GM19455 (cell line): ENCODE data around the gene HERC3.

Experiments used
- ATAC-seq: cut with Tn5 transposase; IDR thresholded peaks from one replicate; pipeline ENCODE4 v1.9.1; 2021; ENCODE audit not compliant: unreplicated experiment

Gene HERC3

DNA sequence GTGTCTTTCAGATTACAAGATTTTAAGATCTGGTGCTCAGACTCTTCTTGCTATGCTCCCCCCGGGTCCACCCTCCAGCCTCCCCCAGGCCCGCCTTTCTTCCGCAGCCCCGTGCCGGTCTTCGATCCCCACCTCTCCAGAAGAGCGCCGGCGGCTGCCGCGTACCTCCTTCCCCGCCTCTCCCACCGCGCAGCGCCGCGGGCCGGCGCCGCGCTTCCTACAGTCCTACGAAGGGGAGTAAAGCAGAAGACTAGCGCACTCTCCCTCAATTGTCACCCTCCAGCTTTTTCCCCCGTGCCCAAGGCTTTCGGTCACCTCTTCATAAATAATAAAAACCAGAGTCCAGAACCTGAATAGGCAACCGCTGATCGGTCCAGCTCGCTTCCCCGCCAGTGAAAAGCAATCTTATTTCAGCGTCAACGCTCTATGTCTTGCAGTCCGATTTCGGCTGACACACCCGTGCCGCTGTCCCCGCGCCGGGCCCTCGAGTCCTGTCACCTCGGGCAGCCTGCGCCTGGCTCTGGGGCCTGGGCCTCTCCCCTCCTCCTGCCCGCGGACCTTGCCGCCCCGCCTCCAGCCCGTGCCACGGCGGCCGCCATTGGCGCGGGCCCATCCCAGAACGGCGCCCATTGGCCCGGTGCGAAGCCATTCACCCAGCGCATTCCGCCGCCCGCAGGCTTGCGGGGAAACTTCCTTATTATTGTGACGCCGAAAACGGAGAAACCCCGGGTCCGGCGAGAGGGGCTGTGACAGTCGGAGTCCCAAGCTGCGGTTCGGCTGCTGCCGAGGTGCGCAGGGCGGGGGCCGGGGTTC is at the start of gene HERC3:
TSS of gene HERC3 (plus strand) at position 694 of the 813 bp plus-strand sequence. CDS start 13,344 bp downstream, outside the sequence.
- peak; percentile 98 for ATAC-seq

DNA sequence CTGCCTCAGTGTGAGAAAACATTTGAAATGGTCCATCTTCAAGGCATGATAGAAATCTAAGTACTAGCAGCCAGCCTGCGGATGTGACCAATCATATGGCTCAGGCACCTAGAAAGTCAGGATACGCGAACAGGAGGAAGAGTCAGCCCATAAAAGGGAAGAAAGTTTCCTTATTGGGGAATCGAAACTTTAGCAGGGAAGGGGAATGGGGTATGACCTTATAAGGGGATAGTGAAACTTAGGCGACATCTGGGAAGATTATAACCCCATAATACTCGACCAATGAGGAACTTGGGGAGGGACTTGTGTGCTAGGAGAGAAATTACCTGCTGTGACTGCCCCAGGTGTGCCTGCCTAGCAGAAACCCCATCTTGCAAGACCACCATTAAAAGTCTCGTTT is 42.5 kb upstream of the HERC3 start:
- ATAC-seq, result no peak

DNA sequence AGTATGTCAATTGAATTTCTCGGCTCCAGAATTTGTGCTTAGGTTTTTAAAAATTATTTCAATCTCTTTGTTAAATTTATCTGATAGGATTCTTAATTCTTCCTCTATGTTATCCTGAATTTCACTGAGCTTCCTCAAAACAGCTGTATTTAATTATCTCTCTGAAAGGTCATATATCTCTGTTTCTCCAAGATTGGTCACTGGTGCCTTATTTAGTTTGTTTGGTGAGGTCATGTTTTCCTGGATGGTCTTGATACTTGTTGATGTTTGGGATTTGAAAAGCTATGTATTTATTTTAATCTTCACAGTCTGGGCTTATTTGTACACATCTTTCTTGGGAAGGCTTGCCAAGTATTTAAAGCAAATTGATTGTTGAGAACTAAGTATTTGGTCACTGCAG is 24.7 kb upstream of the HERC3 start:
- ATAC-seq, result no peak

DNA sequence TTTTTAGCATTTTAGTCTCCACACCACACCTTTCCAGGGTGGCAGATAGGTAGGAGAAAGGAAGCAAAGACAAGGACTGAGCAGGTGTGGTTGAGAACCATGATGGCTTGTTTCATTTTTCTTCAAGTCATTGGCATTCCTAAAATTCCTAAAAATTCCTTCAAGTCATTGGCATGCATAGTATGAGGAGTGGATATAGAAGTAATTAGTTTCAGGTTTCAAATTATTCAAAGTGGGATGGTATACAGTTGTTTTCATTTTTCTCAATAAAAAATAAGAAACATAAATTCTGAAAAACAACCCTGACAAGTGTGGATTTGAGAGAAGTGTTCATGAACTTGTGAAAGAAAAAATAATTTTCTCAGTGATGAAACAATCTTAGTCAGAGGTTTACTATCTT is 22.3 kb upstream of the HERC3 start:
- ATAC-seq, result no peak

DNA sequence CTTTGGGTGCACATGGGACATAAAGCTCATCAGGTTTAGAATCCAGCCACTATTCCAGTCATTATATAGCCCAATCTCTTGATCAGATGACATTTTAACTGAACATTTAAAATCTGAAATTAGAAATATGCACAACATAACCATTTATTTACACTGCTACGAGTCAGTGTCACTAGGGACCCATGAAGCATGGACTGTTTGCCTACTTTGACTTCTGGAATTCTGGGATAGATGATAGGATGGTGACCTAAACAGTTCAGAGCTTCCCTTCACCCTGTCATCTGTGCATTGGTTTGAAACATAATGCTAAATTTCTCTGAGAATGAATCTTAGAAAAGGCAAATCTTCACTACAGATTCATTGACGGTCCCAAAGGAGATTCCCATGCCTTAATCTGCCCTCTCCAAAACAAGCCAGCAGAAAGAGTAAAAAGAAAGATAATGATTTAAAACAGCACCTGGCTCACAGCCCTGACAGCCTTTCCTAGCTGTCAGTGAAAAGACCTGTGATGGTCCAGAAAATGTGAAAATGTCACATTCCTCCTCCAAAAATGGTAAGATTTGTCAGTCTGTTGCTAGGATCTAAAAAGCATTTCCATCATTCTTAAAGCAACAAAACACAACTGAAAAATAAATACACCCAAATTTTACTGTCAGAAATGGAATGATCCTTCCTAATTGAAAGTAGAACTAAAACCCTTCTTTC is 18.9 kb upstream of the HERC3 start:
- ATAC-seq, result no peak

DNA sequence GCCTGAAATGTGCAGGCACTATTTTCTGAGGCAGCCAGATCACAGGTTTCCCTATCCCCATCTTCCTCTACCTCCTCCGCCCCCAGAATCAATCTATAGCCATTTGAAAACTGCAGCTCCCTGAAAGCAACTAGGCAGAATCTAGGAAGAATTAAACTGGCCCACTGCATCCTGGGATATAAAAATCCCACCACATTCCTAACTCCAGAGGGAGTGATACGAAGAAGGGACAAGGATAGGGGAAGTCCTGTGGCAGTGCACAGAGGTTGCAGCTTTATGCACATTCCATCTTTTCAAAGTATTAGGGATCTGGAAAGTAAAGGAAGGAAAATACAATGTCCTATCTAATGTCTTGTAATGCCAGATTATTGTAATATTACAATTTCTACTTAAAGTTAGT is 18.3 kb upstream of the HERC3 start:
- ATAC-seq, result no peak

DNA sequence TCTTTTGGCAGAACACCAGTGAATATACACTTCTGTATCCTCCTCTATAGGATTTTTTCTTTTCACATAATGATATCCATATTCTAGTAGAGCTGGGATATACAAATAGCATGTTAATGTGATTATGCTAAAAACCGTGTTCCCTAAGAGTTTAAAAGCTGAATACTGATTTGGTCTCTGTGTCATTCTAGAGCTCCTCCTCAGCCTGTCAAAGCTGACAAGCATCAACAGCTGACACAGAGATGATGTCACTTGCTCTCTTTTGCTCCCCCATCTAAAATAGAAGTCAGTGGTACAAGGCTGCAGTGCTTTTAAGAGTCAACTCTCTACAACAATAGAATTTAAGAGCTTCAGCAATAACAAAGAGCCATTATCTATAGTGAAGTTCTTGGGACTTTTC is 17.1 kb upstream of the HERC3 start:
- no peak for ATAC-seq

DNA sequence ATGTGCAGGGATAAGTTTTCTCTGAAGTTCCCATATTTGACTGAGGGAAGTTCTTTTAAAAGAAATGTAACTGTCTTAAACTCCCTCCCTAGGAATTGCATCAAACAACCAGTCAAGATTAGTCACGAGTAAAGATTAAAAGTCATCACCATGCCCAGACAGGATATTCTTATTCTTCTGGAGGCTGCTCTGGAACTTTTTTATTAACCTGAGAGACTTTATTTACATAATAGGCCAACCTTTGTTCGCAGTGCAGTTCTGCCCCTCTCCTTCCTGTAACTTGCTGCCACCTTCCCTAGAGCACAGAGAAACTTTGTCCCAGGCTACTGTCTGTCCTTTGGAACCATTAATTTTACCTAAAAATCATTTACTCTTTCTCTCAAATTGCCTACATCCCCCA is 9.8 kb upstream of the HERC3 start:
- ATAC-seq, result no peak

DNA sequence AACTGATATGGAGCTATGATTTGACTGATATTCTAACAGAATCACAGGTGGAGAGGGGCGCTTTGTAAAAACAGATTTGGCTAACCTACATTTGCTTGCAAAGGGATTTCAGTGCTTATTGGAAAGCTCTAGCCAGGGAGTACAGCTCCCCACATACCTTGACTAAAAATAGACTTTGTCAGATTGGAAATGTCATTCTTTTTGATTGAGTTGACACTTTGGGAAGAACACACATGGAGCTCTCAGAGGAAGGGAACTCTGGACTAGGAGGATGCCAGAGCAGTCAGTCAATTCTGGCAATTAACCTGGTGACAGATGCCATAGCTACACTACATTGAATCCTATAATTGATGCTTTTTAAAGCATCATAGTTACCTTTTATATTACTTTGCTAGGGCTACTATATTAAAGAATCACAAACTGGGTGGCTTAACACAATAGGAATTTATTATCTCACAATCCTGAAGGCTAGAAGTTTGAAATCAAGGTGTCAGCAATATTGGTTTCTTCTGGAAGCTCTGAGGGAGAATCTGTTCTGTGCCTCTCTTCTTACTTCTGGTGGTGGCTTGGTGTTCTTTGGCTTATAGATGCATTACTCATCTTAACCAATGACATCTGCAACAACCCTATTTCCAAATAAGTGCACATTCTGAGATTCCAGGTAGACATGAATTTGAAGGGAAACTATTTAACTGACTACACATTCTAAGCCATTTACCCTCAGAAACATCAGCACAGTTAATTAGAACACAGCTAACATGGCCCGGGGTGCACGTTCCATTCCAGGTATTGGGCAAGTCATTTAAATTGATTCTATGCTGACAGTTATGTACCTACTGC is 8.4 kb upstream of the HERC3 start:
- no peak for ATAC-seq

DNA sequence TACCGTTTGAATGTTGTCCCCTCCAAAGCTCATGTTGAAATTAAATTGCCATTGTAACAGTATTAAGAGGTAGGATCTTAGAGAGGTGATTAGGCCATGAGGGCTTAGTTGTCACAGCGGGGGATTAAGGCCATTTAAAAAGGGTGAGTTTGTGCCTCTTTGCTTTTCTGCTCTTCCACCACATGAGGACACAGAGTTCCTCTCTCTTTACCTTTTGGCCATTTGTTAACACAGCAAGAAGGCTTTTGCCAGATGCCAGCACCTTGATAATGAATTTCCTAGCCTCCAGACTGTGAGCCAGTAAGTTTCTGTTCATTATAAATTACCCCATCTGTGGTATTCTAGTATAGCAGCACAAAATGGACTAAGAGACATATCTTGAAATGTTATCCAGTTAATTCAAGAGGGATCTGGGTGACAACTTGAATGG is 7.8 kb upstream of the HERC3 start:
- no peak for ATAC-seq

DNA sequence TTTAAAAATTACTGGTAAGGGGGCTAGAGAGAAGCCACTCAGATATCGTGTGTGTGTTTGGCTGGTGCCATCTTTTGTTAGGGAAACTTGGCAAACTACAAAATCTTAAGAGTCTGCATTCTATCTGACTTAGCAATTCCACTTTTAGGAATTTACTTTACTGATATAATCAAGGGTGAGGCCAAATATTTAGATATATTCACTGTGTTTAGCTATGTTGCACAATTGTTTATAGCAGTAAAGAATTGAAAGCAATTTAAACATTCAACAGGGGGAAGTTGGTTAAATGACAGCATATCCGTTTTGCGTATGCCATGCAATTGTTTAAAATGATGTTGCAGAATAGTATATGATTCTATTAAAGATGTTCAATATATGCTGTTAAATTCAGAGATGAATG is 6.4 kb upstream of the HERC3 start:
- ATAC-seq, result no peak

DNA sequence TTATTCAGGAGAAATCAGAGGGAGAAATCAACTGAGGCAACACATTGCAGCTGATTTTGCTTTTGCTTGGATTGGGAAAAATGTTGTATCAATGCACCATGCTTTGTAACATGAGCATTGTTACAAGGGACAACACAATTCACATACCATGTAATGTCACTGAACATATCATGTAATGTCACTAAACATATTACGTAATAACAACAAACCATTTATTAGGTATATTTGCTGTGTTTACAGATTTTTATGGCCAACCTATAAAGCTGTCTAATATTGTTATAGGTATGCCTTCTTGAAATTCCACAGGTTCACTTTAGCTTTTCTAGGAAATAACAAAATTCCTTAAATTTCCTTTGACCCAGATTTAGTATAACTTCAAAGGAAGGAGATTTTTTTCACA is 5.0 kb upstream of the HERC3 start:
- no peak for ATAC-seq

DNA sequence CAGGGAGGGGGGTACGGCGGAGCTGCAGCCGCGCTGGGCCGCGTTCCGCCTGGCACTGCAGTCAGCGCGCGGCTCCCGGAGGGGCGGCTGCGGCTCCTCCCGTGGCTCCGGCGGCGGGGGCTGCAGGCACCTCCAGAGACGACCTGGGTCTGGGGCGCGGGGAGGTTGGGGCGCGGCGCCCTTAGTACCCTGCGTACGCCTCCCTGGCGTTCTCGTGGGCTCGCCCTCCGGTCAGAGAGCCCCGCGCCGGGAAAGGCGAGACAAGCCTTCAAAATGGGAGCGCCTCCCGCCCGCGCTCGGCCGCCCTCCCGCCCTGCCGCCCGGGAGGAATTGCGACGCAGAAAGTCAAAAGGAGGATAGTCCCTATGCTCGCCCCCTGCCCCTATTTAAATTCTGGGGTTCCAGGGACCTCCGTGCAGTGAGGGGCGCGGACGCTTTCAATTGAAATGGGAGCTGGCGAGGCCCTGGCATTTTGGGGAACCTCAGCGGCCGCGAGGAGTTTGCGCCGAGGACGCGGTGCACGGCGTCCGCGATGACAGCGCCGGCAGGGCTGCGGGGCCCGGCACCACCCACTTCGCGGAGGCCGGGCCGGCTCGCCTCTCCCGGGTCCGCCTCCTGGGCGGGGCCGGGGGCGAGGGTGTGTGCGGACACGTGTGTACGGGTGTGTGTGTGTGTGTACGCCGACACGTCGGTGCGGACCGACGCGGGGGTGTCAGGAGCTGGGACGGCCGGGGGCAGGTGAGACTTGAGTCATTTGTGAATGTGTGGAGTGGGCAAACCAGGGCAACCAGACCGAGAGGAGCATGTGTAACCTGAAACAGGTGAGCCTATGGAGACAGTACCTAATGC is 544 bp downstream of the HERC3 start:
- peak; percentile 84 for ATAC-seq

DNA sequence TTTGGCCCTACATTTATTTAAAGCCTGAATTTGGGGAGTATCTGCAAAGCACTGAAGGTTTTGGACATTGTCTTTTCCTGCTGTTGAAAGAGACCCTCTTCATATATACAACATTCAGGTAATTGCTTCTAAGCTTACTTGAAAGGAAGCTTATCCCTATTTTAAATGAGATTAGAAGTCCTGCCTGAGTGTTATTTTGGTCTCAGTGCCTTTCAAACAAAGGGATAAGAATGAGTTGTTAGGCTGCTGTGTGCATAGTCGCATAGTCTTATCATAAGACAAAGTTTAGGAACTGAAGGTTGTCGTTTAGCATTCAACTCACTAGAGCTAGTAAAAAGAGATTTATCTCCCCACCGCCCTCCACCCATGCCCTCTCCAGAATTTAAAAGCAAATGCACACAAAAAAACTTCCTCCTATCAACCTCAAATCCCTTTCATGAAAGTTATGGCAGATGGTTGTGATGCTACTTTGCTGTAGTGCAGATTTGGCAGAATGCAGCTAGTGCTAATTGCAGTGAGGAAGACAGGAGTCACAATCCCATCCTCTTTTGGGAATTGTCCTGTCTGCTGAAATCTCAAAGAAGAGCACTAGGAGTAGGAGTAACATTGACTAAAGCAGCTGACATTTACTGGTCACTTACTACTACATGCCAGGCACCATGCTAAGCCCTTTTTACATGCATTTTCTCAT is 5.8 kb downstream of the HERC3 start:
- no peak for ATAC-seq

DNA sequence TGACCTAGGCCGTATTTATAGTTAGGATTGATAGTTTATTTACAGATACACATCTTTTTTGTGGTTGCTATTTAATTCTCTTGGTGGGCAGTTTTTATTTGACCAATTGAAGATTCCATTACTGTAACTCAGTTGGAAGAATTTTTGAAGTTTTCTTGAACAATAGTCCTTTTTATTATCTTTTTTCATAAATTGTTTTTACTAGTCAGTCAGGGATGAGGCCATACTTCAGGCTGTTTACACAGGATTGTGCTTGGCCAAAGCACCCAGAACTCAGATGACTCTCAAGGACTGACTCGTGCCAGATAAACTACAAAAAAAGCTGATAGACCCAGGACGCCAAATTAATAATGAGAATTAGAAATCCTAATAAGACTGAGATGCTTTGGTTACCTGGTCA is 7.0 kb downstream of the HERC3 start:
- ATAC-seq, result no peak

DNA sequence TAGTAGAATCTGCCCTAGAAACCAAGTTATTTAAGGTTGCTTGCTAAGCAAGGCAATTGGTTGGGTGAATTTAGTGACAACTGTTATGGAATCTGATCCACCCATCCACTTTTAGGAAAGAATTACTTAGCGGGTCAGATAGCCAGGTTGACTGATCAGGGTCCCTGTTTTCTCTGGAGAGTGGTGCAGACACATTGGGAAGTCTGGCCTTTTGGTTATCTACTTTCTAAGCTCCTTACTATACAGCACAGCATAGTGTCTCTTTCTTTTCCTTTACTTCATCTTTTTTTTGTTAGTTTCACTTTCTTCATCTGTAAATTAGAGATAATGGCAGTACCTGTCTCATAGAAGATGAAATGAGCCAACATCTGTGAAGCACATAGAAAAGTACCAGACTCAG is 7.4 kb downstream of the HERC3 start:
- ATAC-seq, result no peak

DNA sequence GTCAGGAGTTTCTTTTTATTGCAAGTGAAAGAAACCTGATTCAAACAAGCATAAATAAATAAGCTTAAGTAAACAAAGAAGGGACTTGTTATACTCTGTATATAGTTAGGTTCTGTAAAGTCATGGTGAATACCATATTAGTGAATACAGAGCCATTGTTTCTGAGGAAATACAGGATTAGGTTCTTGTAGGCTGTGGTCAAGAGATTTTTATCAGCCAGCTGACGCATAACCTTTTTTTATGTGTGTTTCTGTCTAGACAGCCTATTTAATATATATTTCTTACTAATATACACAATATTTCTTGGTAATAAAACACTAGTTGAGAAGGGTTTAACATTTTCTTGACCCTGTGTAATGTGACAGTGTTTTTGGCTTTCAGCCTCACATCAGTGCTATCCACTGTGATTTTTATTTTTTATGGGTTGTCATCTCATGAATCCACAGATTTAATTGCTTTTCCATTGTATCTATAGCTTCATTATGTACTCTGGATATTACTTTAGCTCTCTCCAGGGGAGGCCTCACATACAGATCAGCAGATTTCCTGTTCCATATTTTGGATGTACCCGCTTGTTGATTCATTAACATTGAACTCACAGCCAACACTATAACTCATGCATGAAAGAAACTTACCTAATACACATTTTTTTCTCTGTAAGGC is 8.0 kb downstream of the HERC3 start:
- ATAC-seq, result no peak

DNA sequence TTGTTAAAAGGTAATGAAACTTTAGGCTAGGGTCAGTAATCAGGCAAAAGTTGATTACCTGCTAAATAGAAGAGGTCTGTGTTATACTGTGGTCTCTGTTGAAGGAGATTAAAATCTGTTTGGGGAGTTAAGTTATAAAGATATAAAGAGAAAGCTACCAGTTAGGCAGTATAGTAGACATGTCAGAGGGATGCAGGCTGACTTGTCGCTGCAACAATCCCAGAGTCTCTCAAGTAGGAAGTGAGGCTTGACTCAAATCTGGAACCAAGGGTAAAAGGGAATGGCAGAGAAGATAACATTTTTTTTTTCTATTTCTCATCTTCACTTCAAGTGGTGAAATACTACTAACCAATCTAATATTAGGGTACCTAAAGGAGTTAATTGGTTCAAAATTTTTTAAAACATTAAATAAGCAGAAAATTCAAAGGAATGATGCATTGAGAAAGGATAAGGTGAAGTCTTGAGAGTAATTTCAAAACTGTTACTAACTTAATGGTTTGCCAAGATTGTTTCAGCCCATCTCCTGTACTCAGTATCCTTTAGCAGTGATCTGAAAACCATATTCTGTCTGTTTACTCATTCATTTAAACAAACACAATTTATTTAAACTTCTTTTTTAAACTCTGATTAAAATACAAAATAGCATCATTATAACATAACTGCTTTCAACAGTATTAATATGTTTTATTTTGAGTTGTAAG is 12.8 kb downstream of the HERC3 start:
- no peak for ATAC-seq

DNA sequence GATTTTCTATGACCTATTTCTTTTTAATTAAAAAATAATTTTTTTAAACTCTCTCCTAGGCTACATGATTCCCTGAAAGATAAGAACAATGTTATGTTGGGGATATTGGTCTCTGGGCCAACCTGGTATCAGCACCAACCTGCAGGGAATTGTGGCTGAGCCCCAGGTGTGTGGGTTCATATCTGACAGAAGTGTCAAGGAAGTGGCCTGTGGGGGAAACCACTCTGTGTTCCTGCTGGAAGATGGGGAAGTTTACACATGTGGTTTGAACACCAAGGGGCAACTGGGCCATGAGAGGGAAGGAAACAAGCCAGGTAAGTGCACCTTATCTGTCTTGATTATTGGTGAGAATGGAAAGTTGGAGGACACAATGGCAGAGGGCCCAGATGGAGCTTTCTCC is 13.5 kb downstream of the HERC3 start:
- no peak for ATAC-seq
